Loucy (cell line): Measurements from ENCODE around the gene STRN.

Experiments used
- EZH2phosphoT487 ChIP-seq: fragments of 200-600 bp; IDR thresholded peaks from 2 replicates; pipeline ENCODE4 v1.6.1; 2018; ENCODE audit warnings: antibody characterized with exemption, mild to moderate bottlenecking, moderate library complexity, borderline replicate concordance
- TF ChIP-seq, protein P1 (sequence below): fragments of 200-600 bp; sonication (generic); conservative IDR thresholded peaks from 2 replicates; pipeline ENCODE4 v1.5.1; 2014; ENCODE audit warnings: mild to moderate bottlenecking, antibody characterized with exemption, low read length

DNA sequence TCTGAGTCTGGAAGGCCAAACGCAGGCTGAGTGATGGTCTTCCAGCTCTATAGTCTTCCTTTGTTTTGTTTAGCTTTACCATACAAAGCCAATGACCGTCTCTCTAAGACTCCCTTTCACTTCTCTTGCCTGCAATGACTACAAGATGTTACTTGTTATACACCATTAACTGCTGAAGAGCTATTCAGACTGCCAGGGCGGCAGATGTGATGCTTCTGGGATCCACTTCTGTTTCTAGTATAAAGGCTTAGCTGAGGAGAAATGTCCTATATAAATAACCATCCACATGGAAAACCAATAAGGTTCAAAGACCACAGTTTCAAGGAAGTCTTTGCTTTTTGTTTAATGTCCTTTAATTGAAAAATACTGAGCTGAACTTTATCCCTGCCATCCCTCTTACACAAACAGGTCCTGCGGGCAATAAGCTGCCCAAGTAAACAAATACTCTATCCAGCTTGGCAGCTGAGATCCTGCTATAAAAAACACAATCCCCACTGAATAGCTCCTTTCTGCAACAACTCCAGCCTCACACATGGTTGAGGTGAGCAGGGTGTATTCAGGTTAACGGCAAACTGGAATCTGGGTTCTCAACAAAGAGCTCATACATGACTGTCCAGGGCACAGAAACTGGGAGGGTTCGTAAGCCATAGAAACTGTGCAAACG is 145.3 kb downstream of the STRN start:
- TF ChIP-seq EZH2phosphoT487 = no peak
- TF ChIP-seq, protein P1, sequence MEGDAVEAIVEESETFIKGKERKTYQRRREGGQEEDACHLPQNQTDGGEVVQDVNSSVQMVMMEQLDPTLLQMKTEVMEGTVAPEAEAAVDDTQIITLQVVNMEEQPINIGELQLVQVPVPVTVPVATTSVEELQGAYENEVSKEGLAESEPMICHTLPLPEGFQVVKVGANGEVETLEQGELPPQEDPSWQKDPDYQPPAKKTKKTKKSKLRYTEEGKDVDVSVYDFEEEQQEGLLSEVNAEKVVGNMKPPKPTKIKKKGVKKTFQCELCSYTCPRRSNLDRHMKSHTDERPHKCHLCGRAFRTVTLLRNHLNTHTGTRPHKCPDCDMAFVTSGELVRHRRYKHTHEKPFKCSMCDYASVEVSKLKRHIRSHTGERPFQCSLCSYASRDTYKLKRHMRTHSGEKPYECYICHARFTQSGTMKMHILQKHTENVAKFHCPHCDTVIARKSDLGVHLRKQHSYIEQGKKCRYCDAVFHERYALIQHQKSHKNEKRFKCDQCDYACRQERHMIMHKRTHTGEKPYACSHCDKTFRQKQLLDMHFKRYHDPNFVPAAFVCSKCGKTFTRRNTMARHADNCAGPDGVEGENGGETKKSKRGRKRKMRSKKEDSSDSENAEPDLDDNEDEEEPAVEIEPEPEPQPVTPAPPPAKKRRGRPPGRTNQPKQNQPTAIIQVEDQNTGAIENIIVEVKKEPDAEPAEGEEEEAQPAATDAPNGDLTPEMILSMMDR = no peak
